ENCODE results near the gene HLA-A.

Gene HLA-A

GRCh38 chr6:29935273-29935955, 6.9 kb upstream of the HLA-A start:
- DNase-seq, result no peak

GRCh38 chr6:29938746-29939508, 3.4 kb upstream of the HLA-A start:
- no peak for DNase-seq

- DNase-seq, result no peak
Observed at GRCh38 chr6:29941016-29941415, 1.3 kb upstream of the HLA-A start.

GRCh38 chr6:29941471-29941870, 861 bp upstream of the HLA-A start:
- DNase-seq, result no peak

GRCh38 chr6:29941916-29942274, 437 bp upstream of the HLA-A start:
- no peak for DNase-seq

- no peak for DNase-seq
Observed at GRCh38 chr6:29943053-29943966, 978 bp downstream of the HLA-A start.

- no peak for DNase-seq
Observed at GRCh38 chr6:29945281-29945820, 3.0 kb downstream of the HLA-A start.

- no peak for DNase-seq
Observed at GRCh38 chr6:29946223-29947076, 4.1 kb downstream of the HLA-A start.

- DNase-seq, result no peak
Observed at GRCh38 chr6:29947077-29947980, 5.0 kb downstream of the HLA-A start.

- no peak for DNase-seq
Observed at GRCh38 chr6:29948277-29948676, 5.9 kb downstream of the HLA-A start.

GRCh38 chr6:29949934-29950333, 7.6 kb downstream of the HLA-A start:
- DNase-seq, result no peak

- DNase-seq, result no peak
Observed at GRCh38 chr6:29951882-29952281, 9.6 kb downstream of the HLA-A start.

GRCh38 chr6:29953001-29953441, 10.7 kb downstream of the HLA-A start:
- no peak for DNase-seq

GRCh38 chr6:29953686-29954085, 11.4 kb downstream of the HLA-A start:
- no peak for DNase-seq

GRCh38 chr6:29954272-29954671, 11.9 kb downstream of the HLA-A start:
- no peak for DNase-seq

- DNase-seq, result no peak
Observed at GRCh38 chr6:29955783-29956182, 13.5 kb downstream of the HLA-A start.

GRCh38 chr6:29956518-29956917, 14.2 kb downstream of the HLA-A start:
- DNase-seq, result no peak

GRCh38 chr6:29958046-29958445, 15.7 kb downstream of the HLA-A start:
- DNase-seq, result no peak

- no peak for DNase-seq
Observed at GRCh38 chr6:29958921-29959320, 16.6 kb downstream of the HLA-A start.

GRCh38 chr6:29959467-29959866, 17.1 kb downstream of the HLA-A start:
- no peak for DNase-seq

- DNase-seq, result no peak
Observed at GRCh38 chr6:29961966-29962365, 19.6 kb downstream of the HLA-A start.

Measured in DMS153 (cell line).